Gastroesophageal sphincter (tissue), 3 donors: ENCODE data around the gene MMP10.

ENCODE experiments used
- CTCF ChIP-seq, 4 experiments: fragments of 200-600 bp in 2 of 4; fragments of 450-650 bp in 2 of 4; sonication (generic) in 1 of 4; IDR thresholded peaks; one replicate each; pipeline ENCODE4 v1.5.1; 2017 to 2019; ENCODE audit warnings: antibody characterized with exemption in 4 of 4, mild to moderate bottlenecking in 2 of 4, moderate library complexity in 2 of 4
- EP300 ChIP-seq: sonication (generic); formaldehyde crosslinking; IDR thresholded peaks from one replicate; pipeline ENCODE4 v1.6.1; 2017; ENCODE audit warnings: antibody characterized with exemption, mild to moderate bottlenecking
- POLR2AphosphoS5 ChIP-seq: sonication (generic); formaldehyde crosslinking; IDR thresholded peaks from one replicate; pipeline ENCODE4 v1.6.1; 2017; ENCODE audit warnings: antibody characterized with exemption

- TF ChIP-seq EP300 (no peak), CTCF (IDR thresholded peaks at IDR 0.05) (no peak), POLR2AphosphoS5 (peak; percentile 40)
These were observed 19.9 kb downstream of the MMP10 start for GRCh38 chr11:102760344-102761035.
